Natural killer cell (primary cell): ENCODE measurements around the gene MVB12B. TPM values are rescaled to one million over a fixed set of nuclear protein-coding genes. Genes with fewer than 3 reads are reported as not detected.

Experiments used
- ATAC-seq, 3 donors: fragments of 150-1000 bp in 2 of 3; fragments of 200-7000 bp in 1 of 3; cut with Tn5 transposase; 1 replicate in 1 of 3; 2 replicates in 2 of 3; pipeline ENCODE4 v1.10.0; 2021; ENCODE audit warnings: mild to moderate bottlenecking in 2 of 3, moderate library complexity in 2 of 3
- DNase-seq, 2 donors: peaks; one replicate each; pipeline versions ENCODE4 v3.0.0 to v3.0.0-alpha.2; 2013 to 2021; ENCODE audit warnings: mixed read lengths in 1 of 2
- H3K27ac ChIP-seq: one replicate; pipeline ENCODE4 v1.5.1; 2013; ENCODE audit warnings: mild to moderate bottlenecking, low read length
- H3K27me3 ChIP-seq: one replicate; pipeline ENCODE4 v1.6.1; 2013; ENCODE audit warnings: low read length; ENCODE audit not compliant: control insufficient read depth, insufficient read depth
- H3K36me3 ChIP-seq: one replicate; pipeline ENCODE4 v1.6.1; 2013; ENCODE audit warnings: low read length; ENCODE audit not compliant: control insufficient read depth, insufficient read depth
- H3K4me1 ChIP-seq: one replicate; pipeline ENCODE4 v1.6.1; 2013; ENCODE audit warnings: low read length; ENCODE audit not compliant: control insufficient read depth, insufficient read depth
- H3K4me3 ChIP-seq: one replicate; pipeline ENCODE4 v1.5.1; 2013; ENCODE audit warnings: low read length
- H3K9me3 ChIP-seq: one replicate; pipeline ENCODE4 v1.6.1; 2013; ENCODE audit warnings: low read length; ENCODE audit not compliant: control insufficient read depth, insufficient read depth
- H3K27ac Mint-ChIP-seq, 2 donors: one replicate each; pipeline ENCODE4 v1.8.0; 2022; ENCODE audit warnings: mild to moderate bottlenecking in 2 of 2, mixed read lengths in 2 of 2, moderate library complexity in 1 of 2
- H3K27me3 Mint-ChIP-seq, 2 donors: one replicate each; pipeline ENCODE4 v1.8.0; 2022; ENCODE audit warnings: low read depth in 2 of 2, mixed read lengths in 2 of 2
- H3K36me3 Mint-ChIP-seq: one replicate; pipeline ENCODE4 v1.8.0; 2022; ENCODE audit warnings: mixed read lengths
- H3K4me1 Mint-ChIP-seq, 2 donors: one replicate each; pipeline ENCODE4 v1.8.0; 2022; ENCODE audit warnings: mixed read lengths in 2 of 2
- H3K4me3 Mint-ChIP-seq: one replicate; pipeline ENCODE4 v1.8.0; 2022; ENCODE audit warnings: mild to moderate bottlenecking, moderate library complexity, mixed read lengths
- H3K9me3 Mint-ChIP-seq, 2 donors: one replicate each; pipeline ENCODE4 v1.8.0; 2022; ENCODE audit warnings: mixed read lengths in 2 of 2
- WGBS: methylation state at CpG from one replicate; pipeline ENCODE4 v1.1.7; 2013; ENCODE audit warnings: missing lambda C conversion rate; ENCODE audit not compliant: insufficient coverage; 5-methylcytosine and 5-hydroxymethylcytosine counted together
- intact Hi-C: fragments of 100-400 bp; cut with micrococcal nuclease; formaldehyde crosslinking; loops from one replicate; pipeline ENCODE4 v1.14.2; 2022
- total RNA-seq, 4 donors: library from RNA; stranded (reverse); fragments of 120-200 nt in 1 of 4; gene quantifications; one replicate each; pipeline versions ENCODE4 v1.2.3 to v1.2.4, GENCODE V29; 2013 to 2022
- TF ChIP-seq, protein P1 (sequence below): fragments of 200-600 bp; IDR thresholded peaks from one replicate; pipeline ENCODE4 v1.8.0; 2022; ENCODE audit warnings: antibody characterized with exemption

The MVB12B gene
- total RNA-seq, 3 donors from 2014 or later (not counting 1 experiment from before 2014, with no cell fraction given): 2.0 to 13.0 (median 7.8) TPM

DNA sequence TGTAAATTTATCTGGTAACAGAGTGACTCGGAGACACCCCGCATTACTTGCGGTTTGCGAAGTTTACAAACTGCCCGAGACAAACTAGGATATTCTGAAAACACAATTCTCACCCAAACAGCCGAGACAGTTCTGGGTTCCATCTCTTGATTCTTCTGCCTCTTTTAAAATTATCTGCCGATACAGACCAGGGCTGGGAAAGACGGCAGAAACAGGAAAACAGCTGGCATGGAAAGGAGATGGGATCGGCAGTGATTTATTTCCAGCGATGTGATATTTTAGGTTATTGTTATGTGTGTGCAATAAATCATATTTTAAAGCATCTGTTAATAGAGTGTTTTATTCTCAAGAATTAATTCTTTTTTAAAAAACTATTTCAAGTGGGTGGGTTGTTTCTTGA is 193.8 kb downstream of the MVB12B start:
- H3K27me3 ChIP-seq: peaks cover 2% of the 10 kb centered on the region
- H3K4me3 Mint-ChIP-seq: no peak overlapping the region
- H3K36me3 Mint-ChIP-seq: no peaks in the 10 kb centered on the region
- 95% methylated on average over 9 of the region's 10 CpGs for WGBS
- intact Hi-C loops: no loop called here
- ATAC-seq: no peak
- H3K4me1 Mint-ChIP-seq: peaks cover 51 to 53% of the 10 kb centered on the region in 2 donors
- H3K9me3 Mint-ChIP-seq: no peaks in the 10 kb centered on the region
- H3K27ac ChIP-seq: no peak overlapping the region
- H3K27ac Mint-ChIP-seq: no peak overlapping the region
- no peak overlapping the region for H3K4me3 ChIP-seq
- peaks cover 39 to 40% of the 10 kb centered on the region in 2 donors for H3K27me3 Mint-ChIP-seq
- no peaks in the 10 kb centered on the region for H3K9me3 ChIP-seq
- peaks cover 60% of the 10 kb centered on the region for H3K4me1 ChIP-seq
- DNase-seq: no peak
- no peaks in the 10 kb centered on the region for H3K36me3 ChIP-seq
- TF ChIP-seq, protein P1, sequence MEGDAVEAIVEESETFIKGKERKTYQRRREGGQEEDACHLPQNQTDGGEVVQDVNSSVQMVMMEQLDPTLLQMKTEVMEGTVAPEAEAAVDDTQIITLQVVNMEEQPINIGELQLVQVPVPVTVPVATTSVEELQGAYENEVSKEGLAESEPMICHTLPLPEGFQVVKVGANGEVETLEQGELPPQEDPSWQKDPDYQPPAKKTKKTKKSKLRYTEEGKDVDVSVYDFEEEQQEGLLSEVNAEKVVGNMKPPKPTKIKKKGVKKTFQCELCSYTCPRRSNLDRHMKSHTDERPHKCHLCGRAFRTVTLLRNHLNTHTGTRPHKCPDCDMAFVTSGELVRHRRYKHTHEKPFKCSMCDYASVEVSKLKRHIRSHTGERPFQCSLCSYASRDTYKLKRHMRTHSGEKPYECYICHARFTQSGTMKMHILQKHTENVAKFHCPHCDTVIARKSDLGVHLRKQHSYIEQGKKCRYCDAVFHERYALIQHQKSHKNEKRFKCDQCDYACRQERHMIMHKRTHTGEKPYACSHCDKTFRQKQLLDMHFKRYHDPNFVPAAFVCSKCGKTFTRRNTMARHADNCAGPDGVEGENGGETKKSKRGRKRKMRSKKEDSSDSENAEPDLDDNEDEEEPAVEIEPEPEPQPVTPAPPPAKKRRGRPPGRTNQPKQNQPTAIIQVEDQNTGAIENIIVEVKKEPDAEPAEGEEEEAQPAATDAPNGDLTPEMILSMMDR: no peak

GRCh38 chr9:126521089-126521488 is 194.5 kb downstream of the MVB12B start:
- Histone ChIP-seq H3K4me1 (peaks cover 59% of the 10 kb centered on the region), H3K36me3 (no peaks in the 10 kb centered on the region), H3K4me3 (no peak overlapping the region), H3K9me3 (no peaks in the 10 kb centered on the region), H3K27me3 (no peaks in the 10 kb centered on the region), H3K27ac (no peak overlapping the region)
- TF ChIP-seq, protein P1: no peak
- DNase-seq (no peak), ATAC-seq (no peak)
- Mint-ChIP-seq H3K9me3 (no peaks in the 10 kb centered on the region), H3K27me3 (peaks cover 39 to 40% of the 10 kb centered on the region in 2 donors), H3K36me3 (no peaks in the 10 kb centered on the region), H3K4me3 (no peak overlapping the region), H3K27ac (no peak overlapping the region), H3K4me1 (peaks cover 51 to 53% of the 10 kb centered on the region in 2 donors)
- 96% methylated on average over 10 of the region's 11 CpGs for WGBS
- intact Hi-C loops: no loop called here

GRCh38 chr9:126521551-126521950 is 194.9 kb downstream of the MVB12B start:
- H3K4me1 Mint-ChIP-seq: peaks cover 48 to 51% of the 10 kb centered on the region in 2 donors
- no peaks in the 10 kb centered on the region for H3K27me3 ChIP-seq
- TF ChIP-seq, protein P1: no peak
- no peak overlapping the region for H3K27ac ChIP-seq
- peaks cover 39% of the 10 kb centered on the region in 2 donors for H3K27me3 Mint-ChIP-seq
- no peaks in the 10 kb centered on the region for H3K36me3 Mint-ChIP-seq
- no peak overlapping the region for H3K27ac Mint-ChIP-seq
- no peak for DNase-seq
- WGBS: 91% methylated on average over 13 of the region's 13 CpGs
- no peak overlapping the region for H3K4me3 ChIP-seq
- ATAC-seq: no peak
- H3K4me1 ChIP-seq: peaks cover 58% of the 10 kb centered on the region
- intact Hi-C loops: no loop called here
- H3K9me3 Mint-ChIP-seq: no peaks in the 10 kb centered on the region
- H3K9me3 ChIP-seq: no peaks in the 10 kb centered on the region
- no peaks in the 10 kb centered on the region for H3K36me3 ChIP-seq
- no peak overlapping the region for H3K4me3 Mint-ChIP-seq

- H3K27ac Mint-ChIP-seq: no peak overlapping the region
- H3K4me3 Mint-ChIP-seq: no peak overlapping the region
- intact Hi-C loops: no loop called here
- H3K27me3 ChIP-seq: no peaks in the 10 kb centered on the region
- DNase-seq (no peak), ATAC-seq (no peak)
- H3K4me3 ChIP-seq: no peak overlapping the region
- H3K9me3 Mint-ChIP-seq: no peaks in the 10 kb centered on the region
- H3K27me3 Mint-ChIP-seq: peaks cover 33 to 37% of the 10 kb centered on the region in 2 donors
- TF ChIP-seq, protein P1: no peak
- no peak overlapping the region for H3K27ac ChIP-seq
- peaks cover 53% of the 10 kb centered on the region for H3K4me1 ChIP-seq
- H3K4me1 Mint-ChIP-seq: peaks cover 42 to 45% of the 10 kb centered on the region in 2 donors
- H3K36me3 ChIP-seq: no peaks in the 10 kb centered on the region
- WGBS: 88% methylated on average over 10 of the region's 10 CpGs
- H3K36me3 Mint-ChIP-seq: no peaks in the 10 kb centered on the region
- H3K9me3 ChIP-seq: no peaks in the 10 kb centered on the region
These were observed 195.5 kb downstream of the MVB12B start for GRCh38 chr9:126521976-126522590.
